Forelimb muscle (tissue), 1 donor: ENCODE measurements around the gene DNAH10. TPM values are rescaled to one million over a fixed set of nuclear protein-coding genes. Genes with fewer than 3 reads are reported as not detected.

Experiments
- DNase-seq: peaks from one replicate; pipeline ENCODE4 v3.0.0-alpha.2; 2013; ENCODE audit warnings: low read depth
- polyA plus RNA-seq: library from polyadenylated mRNA; unstranded; fragments of 120-200 nt; gene quantifications from one replicate; pipeline ENCODE4 v1.2.1, GENCODE V29; 2013; ENCODE audit not compliant: insufficient read length

Gene DNAH10
- polyA plus RNA-seq, 1 donor, result 1.6 TPM

DNA sequence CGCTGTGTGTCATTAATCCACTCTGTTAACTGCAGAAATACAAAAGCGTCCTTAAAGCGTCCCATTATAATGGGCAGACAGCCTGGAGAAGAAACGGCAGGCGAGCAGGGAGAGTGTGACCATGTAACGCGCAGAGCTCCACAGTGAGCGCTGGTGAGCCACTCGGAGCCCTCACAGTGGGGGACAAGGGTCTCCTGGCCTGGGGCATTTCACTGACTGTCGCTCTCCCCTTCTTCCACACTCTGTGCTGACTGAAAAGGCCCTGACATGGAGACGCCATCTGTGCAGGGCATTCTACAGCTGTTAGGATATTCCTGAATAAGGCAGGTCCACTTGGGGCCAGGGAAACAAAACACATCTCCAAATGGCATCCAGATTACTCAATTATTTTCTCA lies 186.3 kb downstream of the DNAH10 start:
- DNase-seq, result no peak

DNA sequence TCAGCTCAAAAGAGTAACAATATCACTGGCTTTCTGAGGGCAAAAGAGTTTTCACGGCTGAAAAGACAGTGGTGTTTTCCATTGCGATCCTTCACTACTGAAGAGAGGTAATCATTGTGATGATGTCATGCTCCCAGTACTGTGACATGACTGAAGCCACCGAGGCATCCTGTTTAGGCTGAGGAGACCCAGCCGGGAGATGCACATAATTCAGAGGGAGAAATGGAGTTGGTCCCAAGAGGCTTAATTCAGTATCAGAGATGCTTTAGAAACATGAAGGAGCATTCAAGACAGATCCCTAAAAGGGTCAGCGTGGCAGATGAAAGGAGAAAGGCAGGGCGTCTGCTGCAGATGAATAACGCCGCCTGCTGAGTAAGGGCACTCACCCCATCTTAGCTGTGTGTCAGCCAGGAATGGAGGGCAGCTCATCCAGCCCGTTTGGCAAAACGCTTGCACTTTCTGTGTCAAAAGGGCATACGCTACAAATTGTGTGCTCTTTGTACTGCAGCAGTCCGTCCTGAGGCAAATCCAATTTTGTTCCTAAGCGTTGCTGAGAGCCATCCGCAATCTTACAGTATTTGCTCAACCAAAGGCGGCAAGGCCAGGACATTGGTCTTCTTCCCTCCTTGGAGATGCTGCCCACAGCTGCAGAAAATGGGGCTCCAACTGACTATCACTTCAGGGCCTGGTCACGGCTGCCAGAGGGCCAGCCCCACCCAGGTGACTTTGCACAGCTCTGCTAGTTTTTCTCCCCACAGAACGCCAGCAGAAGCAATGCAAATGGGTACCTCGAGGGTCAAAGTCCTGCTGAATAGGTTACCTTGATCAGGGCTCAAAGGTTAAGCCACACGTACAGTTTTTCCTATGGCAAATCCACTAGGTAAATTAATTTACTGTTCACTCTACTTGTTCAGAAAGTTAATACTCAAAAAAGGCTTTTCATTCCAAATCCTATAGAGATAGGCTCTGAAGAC lies 187.0 kb downstream of the DNAH10 start:
- DNase-seq, result no peak

DNA sequence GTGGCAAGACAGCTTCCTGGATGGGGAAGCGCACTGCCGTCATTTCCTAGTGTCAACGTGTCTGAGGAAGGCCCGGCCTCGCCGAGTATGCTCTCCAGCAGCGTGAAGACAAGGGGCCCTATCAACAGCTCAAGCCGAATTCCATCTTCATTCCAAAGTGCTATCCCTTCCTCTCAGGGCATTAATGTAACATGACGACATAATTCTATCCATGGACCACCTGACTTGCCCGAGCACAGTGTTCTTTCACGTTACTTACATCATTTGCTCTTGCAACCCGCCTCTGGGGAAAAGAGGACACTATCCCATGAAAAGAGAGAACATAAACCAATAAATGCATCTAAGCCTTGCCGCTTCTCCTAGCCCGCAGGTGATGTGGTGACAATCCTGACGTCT lies 187.7 kb downstream of the DNAH10 start:
- no peak for DNase-seq

GRCh38 chr12:123950476-123951349 lies 188.6 kb downstream of the DNAH10 start:
- no peak for DNase-seq

- no peak for DNase-seq
Measured at GRCh38 chr12:123951467-123951866, 189.4 kb downstream of the DNAH10 start.

DNA sequence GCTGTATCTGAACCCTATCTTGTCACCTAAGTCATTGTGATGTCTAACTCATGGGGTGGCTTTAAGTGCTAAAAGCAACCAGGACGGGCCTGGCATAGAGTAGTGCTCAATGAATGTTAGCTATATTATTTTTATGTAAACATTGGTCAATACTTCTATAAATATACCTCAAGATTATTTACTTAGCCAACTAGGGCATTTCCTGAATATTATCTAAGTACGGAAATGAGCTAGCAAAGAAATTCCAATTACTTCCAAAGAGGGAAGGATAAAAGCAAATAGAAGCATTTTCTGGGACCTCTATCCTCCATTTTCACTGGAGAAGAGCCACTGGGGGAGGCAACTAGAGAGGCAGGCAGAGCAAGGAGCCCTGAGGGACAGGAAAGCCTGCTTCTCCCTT lies 189.9 kb downstream of the DNAH10 start:
- DNase-seq, result no peak

DNA sequence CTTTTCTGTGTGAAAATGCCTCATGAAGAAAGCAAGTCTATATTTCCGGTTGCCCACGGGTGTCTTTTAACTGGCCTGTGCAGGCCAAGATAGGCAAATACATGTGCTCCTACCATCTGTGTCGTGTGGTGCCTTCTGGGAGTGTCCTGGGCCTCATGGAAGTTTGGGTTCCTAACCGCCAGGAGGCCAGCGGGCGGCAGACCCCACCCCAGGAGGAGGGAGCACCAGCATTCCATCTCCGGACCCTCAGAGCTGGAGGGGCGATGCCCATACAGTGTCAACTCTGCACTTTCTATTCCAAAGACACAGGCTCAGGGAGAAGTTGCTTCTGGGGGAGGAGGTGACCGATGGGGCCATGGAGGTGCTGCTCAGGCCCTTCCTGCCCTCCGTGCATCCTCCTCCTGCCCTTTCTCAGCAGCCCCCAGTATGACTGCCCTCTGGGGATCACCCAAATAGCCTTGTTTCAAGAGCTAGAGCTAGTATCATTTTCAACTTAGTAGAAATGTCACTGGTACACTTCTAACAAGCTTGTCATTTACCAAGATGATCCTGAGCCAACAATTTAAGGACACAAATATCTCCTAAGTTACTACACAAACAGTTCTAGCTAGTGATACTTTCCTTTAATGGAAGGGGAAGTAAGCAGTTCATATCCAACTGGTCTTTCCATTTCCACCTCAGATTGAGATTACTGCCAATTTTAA lies 192.7 kb downstream of the DNAH10 start:
- no peak for DNase-seq

DNA sequence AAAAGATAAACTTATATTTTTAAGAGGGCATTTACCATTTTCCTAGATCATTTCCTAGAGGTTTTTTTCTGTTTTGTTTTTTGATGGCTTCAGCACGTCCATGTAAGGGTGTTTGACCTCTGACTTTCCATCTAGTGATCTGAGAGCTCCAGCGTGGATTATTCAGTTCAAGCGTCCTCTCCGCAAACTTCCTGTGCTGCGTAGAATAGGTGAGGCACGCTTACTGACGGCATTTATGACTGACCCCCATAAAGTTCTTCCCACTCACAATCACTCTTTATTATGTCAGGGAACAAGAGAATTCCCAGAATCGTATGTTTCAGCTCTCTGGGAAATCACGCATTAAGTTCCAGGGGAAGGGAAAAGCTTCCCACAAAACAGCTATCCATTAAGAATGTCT lies 194.1 kb downstream of the DNAH10 start:
- no peak for DNase-seq

GRCh38 chr12:123957196-123957595 lies 195.1 kb downstream of the DNAH10 start:
- no peak for DNase-seq

- no peak for DNase-seq
Measured at GRCh38 chr12:123958462-123958861, 196.4 kb downstream of the DNAH10 start.

DNA sequence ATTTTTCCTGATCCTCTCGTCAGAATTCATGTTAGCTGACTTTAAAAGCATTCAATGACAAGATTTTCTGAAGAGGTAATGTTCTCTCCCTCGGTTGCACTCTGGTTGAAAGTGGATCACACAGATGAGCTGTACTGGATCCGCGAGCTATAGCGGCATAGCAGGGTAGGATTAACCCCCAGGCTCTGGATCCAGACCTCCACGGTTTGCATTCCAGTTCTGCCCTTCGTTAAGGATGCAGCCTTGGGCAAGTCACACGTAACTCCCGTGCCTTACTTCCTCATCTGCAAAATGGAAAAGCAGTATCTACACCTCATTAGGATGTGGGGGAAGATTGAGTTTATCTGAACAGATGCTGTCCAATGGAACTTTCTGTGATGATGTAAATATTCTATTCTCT lies 196.8 kb downstream of the DNAH10 start:
- DNase-seq, result no peak

- DNase-seq, result no peak
Measured at GRCh38 chr12:123960029-123960735, 198.1 kb downstream of the DNAH10 start.

DNA sequence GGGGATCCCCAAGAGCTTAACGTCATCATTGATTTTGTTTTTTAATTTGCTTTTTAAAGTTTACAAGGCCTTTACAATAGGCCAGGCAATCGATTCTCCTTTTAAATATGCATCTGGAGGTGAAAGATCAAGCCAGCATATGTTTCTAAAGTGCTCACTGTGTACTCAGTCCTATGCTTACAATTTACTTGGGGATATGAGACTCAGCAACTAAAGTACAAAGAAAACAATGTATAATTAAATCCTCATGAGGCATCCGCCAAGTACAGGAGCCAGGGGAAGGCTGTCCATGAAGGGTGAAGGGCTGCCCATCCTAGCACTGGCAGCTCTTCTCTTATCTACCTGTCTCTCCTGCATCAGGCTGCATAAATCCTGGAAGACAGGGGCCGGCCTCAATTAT lies 198.8 kb downstream of the DNAH10 start:
- no peak for DNase-seq

GRCh38 chr12:123961585-123962345 lies 199.7 kb downstream of the DNAH10 start:
- DNase-seq, result no peak

GRCh38 chr12:123962513-123962912 lies 200.4 kb downstream of the DNAH10 start:
- DNase-seq, result no peak

GRCh38 chr12:123963821-123964220 lies 201.7 kb downstream of the DNAH10 start:
- no peak for DNase-seq

- DNase-seq, result no peak
Measured at GRCh38 chr12:123965382-123965781, 203.3 kb downstream of the DNAH10 start.

- no peak for DNase-seq
Measured at GRCh38 chr12:123966596-123966995, 204.5 kb downstream of the DNAH10 start.

DNA sequence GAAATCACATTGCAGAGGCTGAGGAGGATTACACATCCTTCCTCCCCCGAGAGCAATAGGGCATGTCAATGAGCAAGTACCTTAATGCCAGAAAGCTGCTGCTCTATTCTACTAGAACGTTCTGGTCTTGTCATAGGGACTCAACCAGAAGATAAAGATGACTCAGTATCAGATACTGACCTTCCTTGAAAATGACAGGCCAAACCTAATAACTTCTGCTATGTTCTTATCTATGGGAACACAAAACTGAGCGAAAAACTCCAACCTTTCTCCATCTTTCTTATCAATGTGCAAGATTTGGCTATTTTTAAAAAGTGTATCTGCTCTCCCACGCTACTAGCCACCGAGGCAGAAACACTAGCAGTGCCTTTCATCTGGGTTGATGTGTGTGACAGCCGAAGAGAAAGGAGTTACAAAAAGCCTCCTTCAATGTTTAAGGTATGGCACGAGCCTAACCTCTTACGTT lies 205.1 kb downstream of the DNAH10 start:
- no peak for DNase-seq

DNA sequence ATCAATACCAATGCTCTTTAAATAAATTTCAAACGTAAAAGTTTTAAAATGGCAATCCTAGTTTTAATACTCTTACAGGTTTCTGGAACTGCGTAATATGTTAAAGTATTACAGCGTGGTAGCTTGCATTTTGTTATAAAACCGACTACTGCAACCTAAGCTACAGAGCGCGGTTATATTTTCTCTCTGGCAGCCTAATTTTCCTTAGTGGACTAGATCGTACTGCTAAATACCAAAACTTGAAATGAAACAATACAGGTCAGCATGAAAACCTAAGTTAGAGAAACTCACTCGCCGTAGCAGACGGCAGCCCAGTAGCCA lies 209.3 kb downstream of the DNAH10 start:
- no peak for DNase-seq
